ENCODE results near the gene LENEP.
"Not testable (repeated sequence)": the region's sequence is repeated elsewhere in the genome, so short reads cannot be mapped to it uniquely, and the experiment has no call there.

DNA sequence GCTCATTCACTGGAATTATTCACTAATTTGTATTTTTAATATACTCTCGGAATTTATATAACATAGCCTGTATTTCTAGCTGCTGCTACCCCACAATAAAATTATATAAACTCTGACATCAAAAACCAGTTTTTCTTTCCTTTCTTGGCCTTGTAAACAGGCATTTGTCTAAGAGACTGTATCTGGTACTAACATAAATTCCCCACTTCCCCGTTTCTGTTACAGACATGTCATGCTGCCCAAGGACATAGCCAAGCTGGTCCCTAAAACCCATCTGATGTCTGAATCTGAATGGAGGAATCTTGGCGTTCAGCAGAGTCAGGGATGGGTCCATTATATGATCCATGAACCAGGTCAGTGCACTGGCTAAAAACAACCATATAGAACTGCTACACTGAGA, 15.6 kb upstream of the LENEP start:
- TF ChIP-seq, protein P1, sequence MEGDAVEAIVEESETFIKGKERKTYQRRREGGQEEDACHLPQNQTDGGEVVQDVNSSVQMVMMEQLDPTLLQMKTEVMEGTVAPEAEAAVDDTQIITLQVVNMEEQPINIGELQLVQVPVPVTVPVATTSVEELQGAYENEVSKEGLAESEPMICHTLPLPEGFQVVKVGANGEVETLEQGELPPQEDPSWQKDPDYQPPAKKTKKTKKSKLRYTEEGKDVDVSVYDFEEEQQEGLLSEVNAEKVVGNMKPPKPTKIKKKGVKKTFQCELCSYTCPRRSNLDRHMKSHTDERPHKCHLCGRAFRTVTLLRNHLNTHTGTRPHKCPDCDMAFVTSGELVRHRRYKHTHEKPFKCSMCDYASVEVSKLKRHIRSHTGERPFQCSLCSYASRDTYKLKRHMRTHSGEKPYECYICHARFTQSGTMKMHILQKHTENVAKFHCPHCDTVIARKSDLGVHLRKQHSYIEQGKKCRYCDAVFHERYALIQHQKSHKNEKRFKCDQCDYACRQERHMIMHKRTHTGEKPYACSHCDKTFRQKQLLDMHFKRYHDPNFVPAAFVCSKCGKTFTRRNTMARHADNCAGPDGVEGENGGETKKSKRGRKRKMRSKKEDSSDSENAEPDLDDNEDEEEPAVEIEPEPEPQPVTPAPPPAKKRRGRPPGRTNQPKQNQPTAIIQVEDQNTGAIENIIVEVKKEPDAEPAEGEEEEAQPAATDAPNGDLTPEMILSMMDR (IDR thresholded peaks at IDR 0.05), result not testable (repeated sequence)
- TF ChIP-seq POLR2A, POLR2AphosphoS5 (IDR thresholded peaks at IDR 0.05): not testable (repeated sequence)
